Lung (tissue), 12 donors: ENCODE data around the gene DNAH1. TPM values are rescaled to one million over a fixed set of nuclear protein-coding genes. Genes with fewer than 3 reads are reported as not detected.

Source experiments
- ATAC-seq: fragments of 200-7000 bp; cut with Tn5 transposase; one replicate; pipeline ENCODE4 v1.9.1; 2020; ENCODE audit warnings: moderate number of reproducible peaks; ENCODE audit not compliant: insufficient read depth, low FRiP score
- DNase-seq, 3 donors: peaks; one replicate each; pipeline ENCODE4 v3.0.0-alpha.2; 2013 to 2017
- H3K27ac ChIP-seq, 2 donors: one replicate each; pipeline ENCODE4 v1.5.1; 2013; ENCODE audit warnings: mild to moderate bottlenecking in 2 of 2, moderate library complexity in 2 of 2, control low read depth in 1 of 2, inconsistent platforms in 1 of 2, low read depth in 1 of 2, low read length in 1 of 2
- H3K27me3 ChIP-seq, 3 donors: one replicate each; pipeline ENCODE4 v1.5.1; 2013; ENCODE audit warnings: low read length in 2 of 3; ENCODE audit not compliant: control insufficient read depth in 3 of 3, insufficient read depth in 3 of 3
- H3K36me3 ChIP-seq, 4 donors: one replicate each; pipeline ENCODE4 v1.5.1; 2013; ENCODE audit warnings: low read length in 4 of 4, mild to moderate bottlenecking in 1 of 4, moderate library complexity in 1 of 4; ENCODE audit not compliant: control insufficient read depth in 4 of 4, insufficient read depth in 4 of 4
- H3K4me1 ChIP-seq, 5 donors: one replicate each; pipeline ENCODE4 v1.5.1; 2013; ENCODE audit warnings: low read length in 5 of 5, mild to moderate bottlenecking in 2 of 5, moderate library complexity in 1 of 5; ENCODE audit not compliant: control insufficient read depth in 5 of 5, insufficient read depth in 5 of 5
- H3K4me3 ChIP-seq: one replicate; pipeline ENCODE4 v1.5.1; 2013; ENCODE audit warnings: mild to moderate bottlenecking, control low read depth, moderate library complexity
- H3K9ac ChIP-seq, 2 donors: one replicate each; pipeline ENCODE4 v1.5.1; 2013; ENCODE audit warnings: low read length in 2 of 2, control low read depth in 1 of 2; ENCODE audit not compliant: insufficient read depth in 1 of 2
- H3K9me3 ChIP-seq, 4 donors: one replicate each; pipeline ENCODE4 v1.5.1; 2013; ENCODE audit warnings: low read length in 3 of 4, mild to moderate bottlenecking in 1 of 4, moderate library complexity in 1 of 4; ENCODE audit not compliant: control insufficient read depth in 4 of 4, insufficient read depth in 3 of 4
- CTCF ChIP-seq: IDR thresholded peaks from 2 replicates; pipeline ENCODE4 v1.5.1; 2012; ENCODE audit warnings: mild to moderate bottlenecking; ENCODE audit errors: control extremely low read depth, extremely low read depth
- WGBS, 2 donors: extraction: QIAGEN DNeasy Blood & Tissue Kit; methylation state at CpG; one replicate each; pipeline ENCODE4 v1.1.7; 2013; 5-methylcytosine and 5-hydroxymethylcytosine counted together
- polyA plus RNA-seq, 2 donors: library from polyadenylated mRNA; stranded (reverse); fragments of 200-250 nt; gene quantifications; one replicate each; pipeline ENCODE4 v1.2.1, GENCODE V29; 2013
- total RNA-seq, 2 donors: library from RNA; depleted of rRNA in 1 of 2; stranded (reverse); fragments of >200 nt in 1 of 2; gene quantifications; one replicate each; pipeline ENCODE4 v1.2.1, GENCODE V29; 2014 to 2021
- donor health status: control.
- donor health status: control.
- donor health status: Bipolar disorder and iron deficiency.
- donor health status: healthy.
- donor health status: DM: yes; HTN: yes; CAD: no.

The DNAH1 gene
- total and polyA plus RNA-seq, 4 donors, result 6.1 to 21.5 (median 11.4) TPM

GRCh38 chr3:52405601-52406110 is 89.5 kb downstream of the DNAH1 start:
- peaks cover 19 to 71% (median 49%) of the 10 kb centered on the region in 4 donors for H3K36me3 ChIP-seq
- H3K4me3 ChIP-seq, result no peak overlapping the region
- TF ChIP-seq CTCF, result no peak
- H3K9me3 ChIP-seq, result no peaks in the 10 kb centered on the region
- ATAC-seq, result no peak
- H3K4me1 ChIP-seq, result peaks cover 4 to 14% (median 7%) of the 10 kb centered on the region in 5 donors
- no peak overlapping the region for H3K9ac ChIP-seq
- no peak for DNase-seq
- 95 to 100% methylated on average over 4 of the region's 4 CpGs for WGBS, 2 donors
- H3K27ac ChIP-seq, result no peak overlapping the region
- H3K27me3 ChIP-seq, result no peaks in the 10 kb centered on the region

- Histone ChIP-seq H3K27ac (no peak overlapping the region), H3K9ac (no peak overlapping the region), H3K4me1 (peaks cover 4 to 18% (median 7%) of the 10 kb centered on the region in 5 donors), H3K27me3 (no peaks in the 10 kb centered on the region), H3K4me3 (no peak overlapping the region), H3K9me3 (no peaks in the 10 kb centered on the region), H3K36me3 (peaks cover 19 to 68% (median 49%) of the 10 kb centered on the region in 4 donors)
- no peak for ATAC-seq
- no peak for TF ChIP-seq CTCF
- DNase-seq, result no peak
- WGBS, 2 donors, result 93 to 94% methylated on average over 9 to 11 of the region's 11 CpGs
Measured at GRCh38 chr3:52406231-52406661, 90.1 kb downstream of the DNAH1 start.

GRCh38 chr3:52406791-52407510 is 90.8 kb downstream of the DNAH1 start:
- H3K36me3 ChIP-seq, result peaks cover 18 to 60% (median 46%) of the 10 kb centered on the region in 4 donors
- peaks cover 4 to 25% (median 12%) of the 10 kb centered on the region in 5 donors for H3K4me1 ChIP-seq
- H3K9ac ChIP-seq, result no peak overlapping the region
- DNase-seq (no peak), ATAC-seq (no peak)
- TF ChIP-seq CTCF, result no peak
- no peak overlapping the region for H3K27ac ChIP-seq
- H3K27me3 ChIP-seq, result no peaks in the 10 kb centered on the region
- WGBS, 2 donors, result 96 to 99% methylated on average over 20 of the region's 20 CpGs
- no peak overlapping the region for H3K4me3 ChIP-seq
- H3K9me3 ChIP-seq, result no peaks in the 10 kb centered on the region
